Ishikawa (cell line): ENCODE measurements around the gene SLC16A8.

Experiments
- CEBPB ChIP-seq: IDR thresholded peaks from 2 replicates; pipeline ENCODE4 v1.6.1; 2012
- CREB1 ChIP-seq: IDR thresholded peaks from 2 replicates; pipeline ENCODE4 v1.6.1; 2012; ENCODE audit warnings: low read depth
- EGR1 ChIP-seq: IDR thresholded peaks from 2 replicates; pipeline ENCODE4 v1.6.1; 2012
- EP300 ChIP-seq: IDR thresholded peaks from 2 replicates; pipeline ENCODE4 v1.6.1; 2012; ENCODE audit warnings: borderline replicate concordance
- MAX ChIP-seq: IDR thresholded peaks from 2 replicates; pipeline ENCODE4 v1.6.1; 2012
- RAD21 ChIP-seq: IDR thresholded peaks from 2 replicates; pipeline ENCODE4 v1.6.1; 2012; ENCODE audit warnings: low read depth
- REST ChIP-seq: IDR thresholded peaks from 2 replicates; pipeline ENCODE4 v1.6.1; 2012; ENCODE audit warnings: low read depth, mild to moderate bottlenecking
- USF1 ChIP-seq: IDR thresholded peaks from 2 replicates; pipeline ENCODE4 v1.6.1; 2012
- YY1 ChIP-seq: IDR thresholded peaks from 2 replicates; pipeline ENCODE4 v1.6.1; 2012; ENCODE audit warnings: low read depth
- ZBTB7A ChIP-seq: IDR thresholded peaks from 2 replicates; pipeline ENCODE4 v1.6.1; 2012; ENCODE audit warnings: low read depth

GRCh38 chr22:38115423-38116205 lies 31.6 kb upstream of the SLC16A8 start:
- TF ChIP-seq YY1 (no peak), USF1 (no peak), REST (no peak), CEBPB (no peak), MAX (no peak), CREB1 (no peak), ZBTB7A (no peak), RAD21 (no peak), EGR1 (no peak), EP300 (no peak)
